ENCODE data around the gene ESRRA.
A peak's percentile ranks its signal among the peaks of the same experiment; 100 is the strongest.
"Not testable (repeated sequence)": the region's sequence is repeated elsewhere in the genome, so short reads cannot be mapped to it uniquely, and the experiment has no call there.

The ESRRA gene

DNA sequence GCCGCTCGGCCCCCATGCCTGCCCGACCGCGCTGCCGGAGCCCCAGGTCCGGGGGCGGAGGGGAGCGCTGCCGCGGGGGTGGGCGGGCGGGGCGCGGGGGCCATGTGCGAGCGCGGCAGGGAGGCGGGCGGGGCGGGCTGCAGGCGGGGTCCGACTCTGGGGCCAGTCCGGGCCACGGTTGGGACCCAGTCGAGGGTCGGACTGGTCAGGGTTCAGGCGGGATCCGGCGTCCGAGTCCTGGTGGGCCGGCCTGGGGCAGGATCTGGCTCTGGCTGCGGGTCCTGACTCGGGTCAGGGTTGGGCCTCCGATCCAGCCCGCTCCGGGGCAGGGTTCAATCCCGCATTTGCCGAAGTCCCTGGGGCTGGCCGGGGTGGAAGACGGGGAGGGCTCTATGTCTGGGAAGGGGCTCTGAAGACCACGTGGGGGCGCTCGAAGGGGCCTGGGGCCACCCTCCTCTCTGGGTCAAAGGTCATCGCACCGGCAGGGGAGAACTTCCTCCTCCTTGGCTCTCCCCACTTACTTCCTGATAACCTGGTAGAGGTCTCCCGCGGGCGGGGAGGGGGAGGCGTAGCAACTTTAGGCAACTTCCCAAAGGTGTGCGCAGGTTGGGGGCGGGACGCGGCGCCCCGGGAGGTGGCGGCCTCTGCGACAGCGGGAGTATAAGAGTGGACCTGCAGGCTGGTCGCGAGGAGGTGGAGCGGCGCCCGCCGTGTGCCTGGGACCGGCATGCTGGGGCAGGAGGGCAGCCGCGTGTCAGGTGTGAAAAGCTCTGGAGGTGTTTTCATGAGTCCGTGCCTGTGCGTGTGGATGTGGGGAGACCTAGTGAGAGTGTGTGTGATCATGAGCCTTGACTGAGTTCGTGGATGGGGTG is 603 bp downstream of the ESRRA start:
- Mint-ChIP-seq H3K36me3 (peaks cover 15% of the 10 kb centered on the region in 2 donors), H3K27ac (peak overlapping the region; percentile 97), H3K4me3 (peak overlapping the region; percentile 97 to 100), H3K9me3 (no peaks in the 10 kb centered on the region), H3K27me3 (peaks cover 5 to 15% of the 10 kb centered on the region in 2 donors), H3K4me1 (peaks cover 26 to 34% of the 10 kb centered on the region in 2 donors)
- ATAC-seq (replicated peaks) (peak; percentile 33 to 38), DNase-seq (peak; percentile 74)

DNA sequence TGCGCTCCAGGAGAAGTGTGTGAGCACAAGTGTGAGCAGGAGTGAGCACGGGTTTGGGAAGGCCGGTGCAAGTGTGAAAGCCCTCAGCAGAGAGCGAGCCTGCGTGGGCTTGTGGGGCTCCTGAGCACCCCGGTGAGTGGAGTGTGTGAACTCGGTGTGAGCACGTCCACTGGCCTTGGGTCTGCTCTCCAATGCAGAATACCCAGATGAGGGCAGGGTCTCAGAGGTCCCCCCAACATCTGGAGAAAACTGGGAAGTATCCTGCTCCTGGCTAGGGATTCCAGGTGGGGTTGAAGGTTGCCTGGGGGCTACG is 1.2 kb downstream of the ESRRA start:
- H3K27ac Mint-ChIP-seq = peak overlapping the region; percentile 97
- H3K4me1 Mint-ChIP-seq = peaks cover 26 to 32% of the 10 kb centered on the region in 2 donors
- ATAC-seq (replicated peaks) (no peak), DNase-seq (no peak)
- H3K36me3 Mint-ChIP-seq = peaks cover 16 to 18% of the 10 kb centered on the region in 2 donors
- no peaks in the 10 kb centered on the region for H3K9me3 Mint-ChIP-seq
- peak overlapping the region; percentile 97 to 100 for H3K4me3 Mint-ChIP-seq
- peaks cover 4 to 11% of the 10 kb centered on the region in 2 donors for H3K27me3 Mint-ChIP-seq

GRCh38 chr11:64306876-64307622 is 1.7 kb downstream of the ESRRA start:
- ATAC-seq (replicated peaks) (no peak), DNase-seq (no peak)
- Mint-ChIP-seq H3K36me3 (peaks cover 16 to 18% of the 10 kb centered on the region in 2 donors), H3K27ac (peak overlapping the region; percentile 97), H3K4me1 (peaks cover 24 to 32% of the 10 kb centered on the region in 2 donors), H3K4me3 (peak overlapping the region; percentile 97 to 100), H3K27me3 (peaks cover under 1 to 6% of the 10 kb centered on the region in 2 donors), H3K9me3 (no peaks in the 10 kb centered on the region)

GRCh38 chr11:64307795-64308194 is 2.5 kb downstream of the ESRRA start:
- Mint-ChIP-seq H3K4me3 (peak overlapping the region; percentile 23 to 55), H3K36me3 (peaks cover 20 to 23% of the 10 kb centered on the region in 2 donors), H3K27ac (peak overlapping the region; percentile 69), H3K4me1 (peaks cover 27 to 39% of the 10 kb centered on the region in 2 donors)
- not testable (repeated sequence) for H3K9me3 Mint-ChIP-seq; H3K27me3 Mint-ChIP-seq; DNase-seq; ATAC-seq (replicated peaks)

GRCh38 chr11:64312947-64313346 is 7.6 kb downstream of the ESRRA start:
- H3K36me3 Mint-ChIP-seq = peaks cover 31 to 35% of the 10 kb centered on the region in 2 donors
- no peak for DNase-seq
- H3K27me3 Mint-ChIP-seq = no peaks in the 10 kb centered on the region
- ATAC-seq (replicated peaks) = no peak
- H3K4me1 Mint-ChIP-seq = peaks cover 27 to 48% of the 10 kb centered on the region in 2 donors
- no peak overlapping the region for H3K4me3 Mint-ChIP-seq
- H3K9me3 Mint-ChIP-seq = no peaks in the 10 kb centered on the region
- H3K27ac Mint-ChIP-seq = peak overlapping the region; percentile 22

GRCh38 chr11:64313491-64314145 is 8.3 kb downstream of the ESRRA start:
- Mint-ChIP-seq H3K27me3 (no peaks in the 10 kb centered on the region), H3K36me3 (peaks cover 34 to 35% of the 10 kb centered on the region in 2 donors), H3K9me3 (no peaks in the 10 kb centered on the region), H3K27ac (peak overlapping the region; percentile 6), H3K4me3 (no peak overlapping the region), H3K4me1 (peaks cover 28 to 54% of the 10 kb centered on the region in 2 donors)
- DNase-seq = no peak
- ATAC-seq (replicated peaks) = no peak

DNA sequence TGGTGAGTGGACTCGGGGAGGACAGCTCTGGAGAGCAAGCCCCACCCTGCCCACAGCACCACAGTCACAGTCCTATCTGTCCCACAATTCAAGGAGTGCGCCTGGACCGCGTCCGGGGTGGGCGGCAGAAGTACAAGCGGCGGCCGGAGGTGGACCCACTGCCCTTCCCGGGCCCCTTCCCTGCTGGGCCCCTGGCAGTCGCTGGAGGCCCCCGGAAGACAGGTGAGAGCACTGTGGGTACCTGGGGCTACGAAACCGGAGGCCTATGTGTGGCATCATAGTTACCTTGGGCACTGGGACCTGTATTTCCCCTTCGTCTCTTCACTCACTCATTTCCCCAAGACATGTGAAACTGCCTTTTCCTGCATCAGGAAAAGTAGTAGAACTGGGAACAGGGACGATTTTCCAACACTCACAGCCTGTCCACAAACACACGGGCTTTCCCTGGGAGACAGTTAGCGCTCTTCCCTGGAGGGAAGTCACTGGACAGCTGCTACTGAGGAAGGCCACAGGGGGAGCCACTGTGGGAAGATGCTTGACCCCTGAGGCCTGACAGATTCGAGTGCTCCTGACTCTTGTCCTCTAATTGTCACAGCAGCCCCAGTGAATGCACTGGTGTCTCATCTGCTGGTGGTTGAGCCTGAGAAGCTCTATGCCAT is 9.0 kb downstream of the ESRRA start:
- DNase-seq = no peak
- Mint-ChIP-seq H3K27ac (peak overlapping the region; percentile 83), H3K9me3 (no peaks in the 10 kb centered on the region), H3K4me1 (peaks cover 33 to 60% of the 10 kb centered on the region in 2 donors), H3K4me3 (no peak overlapping the region), H3K27me3 (no peaks in the 10 kb centered on the region), H3K36me3 (peaks cover 38 to 41% of the 10 kb centered on the region in 2 donors)
- no peak for ATAC-seq (replicated peaks)

GRCh38 chr11:64314805-64315561 is 9.7 kb downstream of the ESRRA start:
- H3K27ac Mint-ChIP-seq = peak overlapping the region; percentile 37
- no peak for ATAC-seq (replicated peaks)
- peaks cover 44 to 46% of the 10 kb centered on the region in 2 donors for H3K36me3 Mint-ChIP-seq
- H3K27me3 Mint-ChIP-seq = no peaks in the 10 kb centered on the region
- H3K4me1 Mint-ChIP-seq = peaks cover 37 to 67% of the 10 kb centered on the region in 2 donors
- no peaks in the 10 kb centered on the region for H3K9me3 Mint-ChIP-seq
- DNase-seq = no peak
- peak overlapping the region in 1 of 2 donors; percentile 6 for H3K4me3 Mint-ChIP-seq

GRCh38 chr11:64315667-64316526 is 10.6 kb downstream of the ESRRA start:
- not testable (repeated sequence) for H3K27me3 Mint-ChIP-seq; H3K9me3 Mint-ChIP-seq; ATAC-seq (replicated peaks); DNase-seq
- Mint-ChIP-seq H3K27ac (peak overlapping the region; percentile 100), H3K4me1 (peaks cover 40 to 72% of the 10 kb centered on the region in 2 donors), H3K36me3 (peaks cover 50 to 53% of the 10 kb centered on the region in 2 donors), H3K4me3 (peak overlapping the region; percentile 94 to 96)

- H3K4me1 Mint-ChIP-seq = peaks cover 42 to 72% of the 10 kb centered on the region in 2 donors
- no peaks in the 10 kb centered on the region for H3K27me3 Mint-ChIP-seq
- H3K9me3 Mint-ChIP-seq = no peaks in the 10 kb centered on the region
- DNase-seq (no peak), ATAC-seq (replicated peaks) (peak; percentile 2 to 15)
- peak overlapping the region; percentile 100 for H3K27ac Mint-ChIP-seq
- peak overlapping the region; percentile 94 to 96 for H3K4me3 Mint-ChIP-seq
- peaks cover 55 to 61% of the 10 kb centered on the region in 2 donors for H3K36me3 Mint-ChIP-seq
Observed at GRCh38 chr11:64316672-64317324, 11.5 kb downstream of the ESRRA start.

GRCh38 chr11:64317325-64317960 is 12.1 kb downstream of the ESRRA start, which contains the start of gene TRMT112:
TRMT112 (minus strand) TSS chr11:64317559; CDS start chr11:64317526, 33 bp downstream.
- H3K36me3 Mint-ChIP-seq = peaks cover 59 to 63% of the 10 kb centered on the region in 2 donors
- H3K27me3 Mint-ChIP-seq = no peaks in the 10 kb centered on the region
- peak within 1 kb of the TSS; percentile 100 for H3K27ac Mint-ChIP-seq
- ATAC-seq (replicated peaks) (peak; percentile 82 to 83), DNase-seq (peak; percentile 97)
- peaks cover 41 to 69% of the 10 kb centered on the region in 2 donors for H3K4me1 Mint-ChIP-seq
- peak within 1 kb of the TSS; percentile 94 to 96 for H3K4me3 Mint-ChIP-seq
- H3K9me3 Mint-ChIP-seq = no peaks in the 10 kb centered on the region
